ENCODE measurements around the gene GRB10.

DNA sequence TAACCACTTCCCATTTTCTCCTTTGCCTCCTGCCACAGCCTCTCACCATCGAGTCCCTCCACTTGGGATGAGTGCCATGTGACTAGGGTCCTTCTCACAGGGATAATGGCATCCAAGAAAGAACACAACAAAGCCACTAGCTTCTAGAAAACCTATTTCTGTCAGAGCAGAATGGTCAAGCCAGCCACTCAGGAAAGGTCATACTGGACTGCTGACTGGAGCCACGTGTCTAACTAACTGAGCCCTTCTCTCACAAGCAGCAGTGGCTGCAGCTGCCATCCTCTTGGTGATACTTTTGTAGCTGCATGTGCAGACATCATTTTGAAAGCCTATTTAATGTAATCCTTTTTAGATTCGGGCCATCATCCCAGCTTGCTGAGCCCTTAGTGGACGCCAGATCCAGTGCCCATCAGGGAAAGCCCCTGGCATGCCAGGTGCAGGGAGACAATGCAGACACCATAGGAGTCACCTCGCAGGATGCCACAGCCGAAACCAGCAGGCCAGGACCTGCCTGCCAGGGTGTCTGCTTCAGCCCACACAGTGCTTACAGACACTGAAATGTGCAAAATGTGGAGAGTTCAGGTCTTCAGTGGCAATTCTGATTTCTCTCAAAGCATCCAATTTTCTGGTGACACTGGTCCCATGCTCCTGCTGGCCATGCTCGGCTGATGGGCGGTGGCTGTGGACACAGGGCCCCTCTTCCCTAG is 119.1 kb downstream of the GRB10 start:
- TF ChIP-seq, protein P1, sequence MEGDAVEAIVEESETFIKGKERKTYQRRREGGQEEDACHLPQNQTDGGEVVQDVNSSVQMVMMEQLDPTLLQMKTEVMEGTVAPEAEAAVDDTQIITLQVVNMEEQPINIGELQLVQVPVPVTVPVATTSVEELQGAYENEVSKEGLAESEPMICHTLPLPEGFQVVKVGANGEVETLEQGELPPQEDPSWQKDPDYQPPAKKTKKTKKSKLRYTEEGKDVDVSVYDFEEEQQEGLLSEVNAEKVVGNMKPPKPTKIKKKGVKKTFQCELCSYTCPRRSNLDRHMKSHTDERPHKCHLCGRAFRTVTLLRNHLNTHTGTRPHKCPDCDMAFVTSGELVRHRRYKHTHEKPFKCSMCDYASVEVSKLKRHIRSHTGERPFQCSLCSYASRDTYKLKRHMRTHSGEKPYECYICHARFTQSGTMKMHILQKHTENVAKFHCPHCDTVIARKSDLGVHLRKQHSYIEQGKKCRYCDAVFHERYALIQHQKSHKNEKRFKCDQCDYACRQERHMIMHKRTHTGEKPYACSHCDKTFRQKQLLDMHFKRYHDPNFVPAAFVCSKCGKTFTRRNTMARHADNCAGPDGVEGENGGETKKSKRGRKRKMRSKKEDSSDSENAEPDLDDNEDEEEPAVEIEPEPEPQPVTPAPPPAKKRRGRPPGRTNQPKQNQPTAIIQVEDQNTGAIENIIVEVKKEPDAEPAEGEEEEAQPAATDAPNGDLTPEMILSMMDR (IDR thresholded peaks at IDR 0.05): no peak
- TF ChIP-seq POLR2A (IDR thresholded peaks at IDR 0.05): no peak
